SK-N-SH treated with all-trans-retinoic acid at 6 μM for 48 hours (cell line): ENCODE results near the gene CEP57.
"Not testable (repeated sequence)": the region's sequence is repeated elsewhere in the genome, so short reads cannot be mapped to it uniquely, and the experiment has no call there.

Source experiments
- ATAC-seq: fragments of 200-7000 bp; cut with Tn5 transposase; 3 replicates; pipeline ENCODE4 v1.9.1; 2020; ENCODE audit warnings: mild to moderate bottlenecking, moderate library complexity
- ARNTL ChIP-seq: fragments of 450-650 bp; formaldehyde crosslinking; IDR thresholded peaks from 2 replicates; pipeline ENCODE4 v1.5.0; 2020; ENCODE audit warnings: low read depth, mild to moderate bottlenecking, moderate library complexity, borderline replicate concordance
- BACH2 ChIP-seq: fragments of 250-450 bp; sonication (Bioruptor Pico); IDR thresholded peaks from 2 replicates; pipeline ENCODE4 v1.9.0; 2021; ENCODE audit warnings: mild to moderate bottlenecking, borderline replicate concordance
- CSDC2 ChIP-seq: fragments of 250-450 bp; sonication (Bioruptor Pico); IDR thresholded peaks from 2 replicates; pipeline ENCODE4 v1.5.0; 2020; ENCODE audit warnings: mild to moderate bottlenecking, moderate library complexity
- ESRRG ChIP-seq: fragments of 250-450 bp; sonication (Bioruptor Pico); IDR thresholded peaks from 2 replicates; pipeline ENCODE4 v1.6.1; 2021; ENCODE audit warnings: mild to moderate bottlenecking
- GLIS3 ChIP-seq: fragments of 250-450 bp; sonication (Bioruptor Pico); IDR thresholded peaks from 2 replicates; pipeline ENCODE4 v1.5.0; 2020; ENCODE audit warnings: mild to moderate bottlenecking, moderate library complexity
- ISL1 ChIP-seq: fragments of 250-450 bp; sonication (Bioruptor Pico); IDR thresholded peaks from 2 replicates; pipeline ENCODE4 v2.1.2; 2022; ENCODE audit warnings: mild to moderate bottlenecking, moderate library complexity
- OSR1 ChIP-seq: fragments of 250-450 bp; sonication (Bioruptor Pico); IDR thresholded peaks from 2 replicates; pipeline ENCODE4 v1.8.0; 2022; ENCODE audit warnings: moderate library complexity, mild to moderate bottlenecking, inconsistent platforms
- PPARA ChIP-seq: fragments of 250-450 bp; sonication (Bioruptor Pico); IDR thresholded peaks from 2 replicates; pipeline ENCODE4 v1.5.0; 2020; ENCODE audit warnings: mild to moderate bottlenecking, borderline replicate concordance
- SNAI2 ChIP-seq: fragments of 250-450 bp; sonication (Bioruptor Pico); IDR thresholded peaks from 2 replicates; pipeline ENCODE4 v1.5.0; 2020; ENCODE audit warnings: mild to moderate bottlenecking, moderate library complexity
- TCF4 ChIP-seq: fragments of 250-450 bp; sonication (Bioruptor Pico); IDR thresholded peaks from 2 replicates; pipeline ENCODE4 v1.8.0; 2021; ENCODE audit warnings: mild to moderate bottlenecking, moderate library complexity, borderline replicate concordance
- TOX ChIP-seq: fragments of 250-450 bp; sonication (Bioruptor Pico); IDR thresholded peaks from 2 replicates; pipeline ENCODE4 v1.8.0; 2021; ENCODE audit warnings: mild to moderate bottlenecking, moderate library complexity, borderline replicate concordance
- ZFP3 ChIP-seq: fragments of 250-450 bp; sonication (Bioruptor Pico); IDR thresholded peaks from 2 replicates; pipeline ENCODE4 v1.5.0; 2020; ENCODE audit warnings: mild to moderate bottlenecking, moderate library complexity
- ZFP30 ChIP-seq: fragments of 450-650 bp; formaldehyde crosslinking; IDR thresholded peaks from 2 replicates; pipeline ENCODE4 v1.5.0; 2022; ENCODE audit warnings: mild to moderate bottlenecking, moderate library complexity
- ZNF565 ChIP-seq: fragments of 450-650 bp; formaldehyde crosslinking; conservative IDR thresholded peaks from 2 replicates; pipeline ENCODE4 v1.5.0; 2020; ENCODE audit warnings: low read depth, mild to moderate bottlenecking, moderate library complexity
- ZNF70 ChIP-seq: fragments of 450-650 bp; formaldehyde crosslinking; IDR thresholded peaks from 2 replicates; pipeline ENCODE4 v1.5.0; 2020; ENCODE audit warnings: mild to moderate bottlenecking, moderate library complexity
- TF ChIP-seq, protein P1 (sequence below): fragments of 250-450 bp; sonication (Bioruptor Pico); IDR thresholded peaks from 2 replicates; pipeline ENCODE4 v1.5.1; 2020; ENCODE audit warnings: low read depth, mild to moderate bottlenecking, moderate library complexity
- TF ChIP-seq, protein P2 (sequence below): fragments of 250-450 bp; sonication (Bioruptor Pico); IDR thresholded peaks from 2 replicates; pipeline ENCODE4 v1.8.0; 2020; ENCODE audit warnings: mild to moderate bottlenecking, moderate library complexity, borderline replicate concordance
- TF ChIP-seq, protein P3 (sequence below): fragments of 250-450 bp; sonication (Bioruptor Pico); IDR thresholded peaks from 2 replicates; pipeline ENCODE4 v1.5.1; 2021; ENCODE audit warnings: mild to moderate bottlenecking, moderate library complexity
- TF ChIP-seq, protein P4 (sequence below): fragments of 250-450 bp; sonication (Bioruptor Pico); IDR thresholded peaks from 2 replicates; pipeline ENCODE4 v1.5.0; 2020; ENCODE audit warnings: mild to moderate bottlenecking, moderate library complexity

The CEP57 gene

DNA sequence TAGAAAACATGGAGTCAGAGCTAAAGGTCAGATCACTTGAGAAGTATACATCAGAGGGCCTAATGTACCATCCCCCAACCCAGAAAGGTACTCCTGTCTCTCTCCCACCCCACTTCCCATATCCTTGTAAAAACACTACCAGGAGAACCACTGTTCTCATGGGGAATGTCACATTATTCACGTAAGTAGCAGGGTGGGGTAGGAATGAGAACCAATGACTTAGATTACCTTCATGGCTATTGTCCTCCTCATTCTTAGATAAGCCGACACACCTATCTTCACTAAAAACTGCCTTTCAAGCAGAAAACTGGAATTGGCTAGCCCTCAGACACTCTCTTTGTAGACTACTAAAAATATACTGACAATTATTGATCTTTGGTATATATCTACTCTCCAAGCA, 63.6 kb downstream of the CEP57 start (continued):
- TF ChIP-seq, protein P1, sequence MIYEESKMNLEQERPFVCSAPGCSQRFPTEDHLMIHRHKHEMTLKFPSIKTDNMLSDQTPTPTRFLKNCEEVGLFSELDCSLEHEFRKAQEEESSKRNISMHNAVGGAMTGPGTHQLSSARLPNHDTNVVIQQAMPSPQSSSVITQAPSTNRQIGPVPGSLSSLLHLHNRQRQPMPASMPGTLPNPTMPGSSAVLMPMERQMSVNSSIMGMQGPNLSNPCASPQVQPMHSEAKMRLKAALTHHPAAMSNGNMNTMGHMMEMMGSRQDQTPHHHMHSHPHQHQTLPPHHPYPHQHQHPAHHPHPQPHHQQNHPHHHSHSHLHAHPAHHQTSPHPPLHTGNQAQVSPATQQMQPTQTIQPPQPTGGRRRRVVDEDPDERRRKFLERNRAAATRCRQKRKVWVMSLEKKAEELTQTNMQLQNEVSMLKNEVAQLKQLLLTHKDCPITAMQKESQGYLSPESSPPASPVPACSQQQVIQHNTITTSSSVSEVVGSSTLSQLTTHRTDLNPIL: no peak
- TF ChIP-seq ZNF70 (CRISPR knock-in tag): no peak
- TF ChIP-seq ZFP30 (CRISPR knock-in tag): no peak
- no peak for TF ChIP-seq CSDC2 (CRISPR knock-in tag)
- TF ChIP-seq OSR1 (CRISPR knock-in tag): no peak
- no peak for TF ChIP-seq BACH2 (CRISPR knock-in tag)
- TF ChIP-seq ARNTL (CRISPR knock-in tag): no peak
- TF ChIP-seq, protein P2, sequence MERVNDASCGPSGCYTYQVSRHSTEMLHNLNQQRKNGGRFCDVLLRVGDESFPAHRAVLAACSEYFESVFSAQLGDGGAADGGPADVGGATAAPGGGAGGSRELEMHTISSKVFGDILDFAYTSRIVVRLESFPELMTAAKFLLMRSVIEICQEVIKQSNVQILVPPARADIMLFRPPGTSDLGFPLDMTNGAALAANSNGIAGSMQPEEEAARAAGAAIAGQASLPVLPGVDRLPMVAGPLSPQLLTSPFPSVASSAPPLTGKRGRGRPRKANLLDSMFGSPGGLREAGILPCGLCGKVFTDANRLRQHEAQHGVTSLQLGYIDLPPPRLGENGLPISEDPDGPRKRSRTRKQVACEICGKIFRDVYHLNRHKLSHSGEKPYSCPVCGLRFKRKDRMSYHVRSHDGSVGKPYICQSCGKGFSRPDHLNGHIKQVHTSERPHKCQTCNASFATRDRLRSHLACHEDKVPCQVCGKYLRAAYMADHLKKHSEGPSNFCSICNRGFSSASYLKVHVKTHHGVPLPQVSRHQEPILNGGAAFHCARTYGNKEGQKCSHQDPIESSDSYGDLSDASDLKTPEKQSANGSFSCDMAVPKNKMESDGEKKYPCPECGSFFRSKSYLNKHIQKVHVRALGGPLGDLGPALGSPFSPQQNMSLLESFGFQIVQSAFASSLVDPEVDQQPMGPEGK (CRISPR knock-in tag): no peak
- TF ChIP-seq, protein P3, sequence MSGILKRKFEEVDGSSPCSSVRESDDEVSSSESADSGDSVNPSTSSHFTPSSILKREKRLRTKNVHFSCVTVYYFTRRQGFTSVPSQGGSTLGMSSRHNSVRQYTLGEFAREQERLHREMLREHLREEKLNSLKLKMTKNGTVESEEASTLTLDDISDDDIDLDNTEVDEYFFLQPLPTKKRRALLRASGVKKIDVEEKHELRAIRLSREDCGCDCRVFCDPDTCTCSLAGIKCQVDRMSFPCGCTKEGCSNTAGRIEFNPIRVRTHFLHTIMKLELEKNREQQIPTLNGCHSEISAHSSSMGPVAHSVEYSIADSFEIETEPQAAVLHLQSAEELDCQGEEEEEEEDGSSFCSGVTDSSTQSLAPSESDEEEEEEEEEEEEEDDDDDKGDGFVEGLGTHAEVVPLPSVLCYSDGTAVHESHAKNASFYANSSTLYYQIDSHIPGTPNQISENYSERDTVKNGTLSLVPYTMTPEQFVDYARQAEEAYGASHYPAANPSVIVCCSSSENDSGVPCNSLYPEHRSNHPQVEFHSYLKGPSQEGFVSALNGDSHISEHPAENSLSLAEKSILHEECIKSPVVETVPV (CRISPR knock-in tag): no peak

DNA sequence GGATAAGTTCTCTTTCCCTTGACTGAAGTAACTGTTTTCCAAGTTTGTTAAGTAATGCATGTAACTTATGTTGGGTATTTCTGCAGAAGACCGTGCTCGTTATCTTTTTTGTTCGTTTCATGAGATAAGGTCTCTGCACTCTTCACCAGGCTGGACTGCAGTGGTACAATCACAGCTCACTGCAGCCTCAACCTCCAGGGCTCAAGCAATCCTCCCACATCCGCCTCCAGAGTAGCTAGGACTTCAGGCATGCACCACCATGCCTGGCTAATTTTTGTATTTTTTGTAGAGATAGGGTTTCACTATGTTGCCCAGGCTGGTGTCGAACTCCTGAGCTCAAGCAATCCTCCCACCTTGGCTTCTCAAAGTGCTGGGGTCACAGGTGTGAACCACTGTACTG, 64.1 kb downstream of the CEP57 start:
- ATAC-seq: not testable (repeated sequence)

DNA sequence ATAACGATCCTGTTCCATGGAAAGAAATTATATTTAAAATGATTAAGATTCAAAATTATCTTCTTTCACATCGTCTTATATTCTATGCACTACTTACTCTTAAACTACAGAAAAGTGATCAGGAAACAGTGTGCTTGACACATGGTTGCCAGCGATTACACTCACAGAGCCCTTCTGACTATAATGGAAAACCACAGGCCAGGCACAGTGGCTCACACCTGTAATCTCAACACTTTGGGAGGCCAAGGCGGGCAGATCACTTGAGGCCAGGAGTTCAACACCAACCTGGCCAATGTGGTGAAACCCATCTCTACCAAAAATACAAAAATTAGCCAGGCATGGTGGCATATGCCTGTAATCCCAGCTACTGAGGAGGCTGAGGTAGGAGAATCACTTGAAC, 69.7 kb downstream of the CEP57 start:
- ATAC-seq: not testable (repeated sequence)

DNA sequence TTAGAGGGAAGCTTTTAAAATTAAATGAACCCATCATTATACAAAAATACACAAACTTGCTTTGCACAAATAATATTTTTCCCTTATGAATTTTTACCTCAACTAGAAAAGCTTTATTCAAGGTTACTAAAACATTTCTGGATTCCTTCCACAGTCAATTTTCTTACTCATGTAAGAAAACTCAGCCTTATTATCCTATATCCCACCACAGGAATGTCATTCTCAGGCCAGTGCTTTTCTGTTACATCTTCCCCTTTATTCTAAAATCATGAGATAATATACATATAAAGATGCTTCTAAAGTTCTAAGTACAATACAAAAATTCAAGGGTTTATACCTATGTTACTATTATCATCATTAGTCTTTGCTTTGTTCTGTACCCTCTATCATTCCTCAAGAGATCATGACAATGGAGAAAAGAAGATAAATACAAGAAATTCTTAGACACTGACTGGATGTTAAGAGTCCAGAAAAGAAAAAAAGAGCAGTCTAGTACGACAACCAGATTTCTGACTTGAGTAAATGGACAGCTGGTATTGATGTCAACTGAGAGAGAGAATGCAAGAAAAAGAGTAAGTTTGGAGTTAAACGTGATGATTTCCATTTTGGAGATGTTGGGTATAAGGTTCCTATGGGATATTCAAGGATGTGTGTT, 73.3 kb downstream of the CEP57 start:
- peak; percentile 73 for ATAC-seq

More for the DNA sequence above, 73.3 kb downstream of the CEP57 start:
- TF ChIP-seq ARNTL (CRISPR knock-in tag): no peak
- no peak for TF ChIP-seq ZFP3 (CRISPR knock-in tag)
- TF ChIP-seq, protein P1: no peak
- no peak for TF ChIP-seq TCF4
- TF ChIP-seq TOX (CRISPR knock-in tag): no peak
- no peak for TF ChIP-seq ISL1 (CRISPR knock-in tag)
- TF ChIP-seq ZFP30 (CRISPR knock-in tag): no peak
- no peak for TF ChIP-seq BACH2 (CRISPR knock-in tag)
- TF ChIP-seq PPARA (CRISPR knock-in tag): no peak
- TF ChIP-seq GLIS3 (CRISPR knock-in tag): no peak
- TF ChIP-seq ZNF70 (CRISPR knock-in tag): no peak
- no peak for TF ChIP-seq CSDC2 (CRISPR knock-in tag)
- TF ChIP-seq ESRRG (CRISPR knock-in tag): no peak
- TF ChIP-seq, protein P2 (CRISPR knock-in tag): no peak
- TF ChIP-seq, protein P4, sequence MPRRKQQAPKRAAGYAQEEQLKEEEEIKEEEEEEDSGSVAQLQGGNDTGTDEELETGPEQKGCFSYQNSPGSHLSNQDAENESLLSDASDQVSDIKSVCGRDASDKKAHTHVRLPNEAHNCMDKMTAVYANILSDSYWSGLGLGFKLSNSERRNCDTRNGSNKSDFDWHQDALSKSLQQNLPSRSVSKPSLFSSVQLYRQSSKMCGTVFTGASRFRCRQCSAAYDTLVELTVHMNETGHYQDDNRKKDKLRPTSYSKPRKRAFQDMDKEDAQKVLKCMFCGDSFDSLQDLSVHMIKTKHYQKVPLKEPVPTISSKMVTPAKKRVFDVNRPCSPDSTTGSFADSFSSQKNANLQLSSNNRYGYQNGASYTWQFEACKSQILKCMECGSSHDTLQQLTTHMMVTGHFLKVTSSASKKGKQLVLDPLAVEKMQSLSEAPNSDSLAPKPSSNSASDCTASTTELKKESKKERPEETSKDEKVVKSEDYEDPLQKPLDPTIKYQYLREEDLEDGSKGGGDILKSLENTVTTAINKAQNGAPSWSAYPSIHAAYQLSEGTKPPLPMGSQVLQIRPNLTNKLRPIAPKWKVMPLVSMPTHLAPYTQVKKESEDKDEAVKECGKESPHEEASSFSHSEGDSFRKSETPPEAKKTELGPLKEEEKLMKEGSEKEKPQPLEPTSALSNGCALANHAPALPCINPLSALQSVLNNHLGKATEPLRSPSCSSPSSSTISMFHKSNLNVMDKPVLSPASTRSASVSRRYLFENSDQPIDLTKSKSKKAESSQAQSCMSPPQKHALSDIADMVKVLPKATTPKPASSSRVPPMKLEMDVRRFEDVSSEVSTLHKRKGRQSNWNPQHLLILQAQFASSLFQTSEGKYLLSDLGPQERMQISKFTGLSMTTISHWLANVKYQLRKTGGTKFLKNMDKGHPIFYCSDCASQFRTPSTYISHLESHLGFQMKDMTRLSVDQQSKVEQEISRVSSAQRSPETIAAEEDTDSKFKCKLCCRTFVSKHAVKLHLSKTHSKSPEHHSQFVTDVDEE (CRISPR knock-in tag): no peak
- no peak for TF ChIP-seq SNAI2 (CRISPR knock-in tag)
- no peak for TF ChIP-seq ZNF565 (CRISPR knock-in tag)
- TF ChIP-seq, protein P3 (CRISPR knock-in tag): no peak
